ENCODE measurements around the gene PANK1.

DNA sequence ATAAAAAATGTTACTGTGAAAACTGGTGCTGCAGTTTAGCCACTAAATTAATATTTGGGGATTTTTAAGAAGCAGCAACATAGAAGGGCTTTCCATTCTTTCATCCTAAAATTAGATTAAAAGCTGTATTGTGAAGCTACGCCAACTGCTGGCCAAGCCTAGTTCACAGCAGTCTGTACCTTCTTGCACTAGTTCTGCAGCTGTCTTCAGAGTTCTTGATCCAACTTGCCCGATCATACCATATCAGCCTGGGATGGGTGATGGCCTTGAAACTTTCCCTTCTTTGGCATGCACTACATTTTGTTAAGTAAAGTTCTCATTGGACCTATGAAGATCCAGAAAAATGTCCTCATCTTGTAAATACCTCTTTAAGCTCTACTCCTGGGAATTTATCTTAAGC, 20.3 kb upstream of the PANK1 start:
- TF ChIP-seq CTCF (IDR thresholded peaks at IDR 0.05; ENCODE audit: low read depth, low read length): no peak
- no peak for TF ChIP-seq POLR2A (IDR thresholded peaks at IDR 0.05; ENCODE audit: extremely low read depth, insufficient read length)
- no peak for TF ChIP-seq MYC (IDR thresholded peaks at IDR 0.05; ENCODE audit: low read depth, low read length)
